GM12878 (cell line): ENCODE results near the gene RBM15. TPM values are rescaled to one million over a fixed set of nuclear protein-coding genes. Genes with fewer than 3 reads are reported as not detected.

Experiments
- ATAC-seq: fragments of 200-7000 bp; cut with Tn5 transposase; 3 replicates; pipeline ENCODE4 v1.9.1; 2020; ENCODE audit warnings: mild to moderate bottlenecking, moderate library complexity
- BruUV-seq: library from RNA; stranded (reverse); fragments of 400-500 nt; replicated peaks from 2 replicates; lab custom pipeline; 2021; lab: Mats Ljungman, UMichigan
- CTCF ChIA-PET: fragments of 300-600 bp; sonication (Branson Sonifier 250); formaldehyde crosslinking; extraction: SDS; loops from one replicate; lab custom pipeline; 2021; ENCODE audit warnings: inconsistent platforms; lab: Yijun Ruan, JAX
- POLR2A ChIA-PET: fragments of 350-600 bp; formaldehyde crosslinking; extraction: SDS; loops from one replicate; lab custom pipeline; 2021; ENCODE audit warnings: inconsistent platforms; lab: Charles Lee
- RAD21 ChIA-PET: fragments of 300-600 bp; sonication (Branson Sonifier 250); formaldehyde crosslinking; loops from one replicate; lab custom pipeline; 2023; ENCODE audit warnings: antibody characterized with exemption; ENCODE audit not compliant: unreplicated experiment; lab: Charles Lee
- SMC1A ChIA-PET: fragments of 300-600 bp; sonication (Branson Sonifier 250); formaldehyde crosslinking; loops from one replicate; lab custom pipeline; 2023; ENCODE audit not compliant: unreplicated experiment, uncharacterized antibody; lab: Charles Lee
- DNase-seq: peaks from one replicate; pipeline ENCODE4 v3.0.0-alpha.2; 2011; ENCODE audit warnings: low read depth, low spot score
- FAIRE-seq: peaks from 3 replicates; lab custom pipeline; 2011; peaks lifted over from hg19 to GRCh38; lab: Jason Lieb, UNC
- H2AFZ ChIP-seq: 2 replicates; pipeline ENCODE4 v1.6.0; 2011; ENCODE audit warnings: low read depth, low read length, control low read depth; ENCODE audit not compliant: control insufficient read depth
- H3K27ac ChIP-seq: 2 replicates; pipeline ENCODE4 v1.5.1; 2011; ENCODE audit warnings: control low read depth; ENCODE audit not compliant: control insufficient read depth, insufficient read depth
- H3K27me3 ChIP-seq, 2 experiments: replicated peaks in 1 of 2; 2 replicates each; pipeline versions ENCODE4 v1.6.0 to v1.6.1; 2011; ENCODE audit warnings: low read length in 1 of 2; ENCODE audit not compliant: control insufficient read depth in 2 of 2, insufficient read depth in 2 of 2
- H3K36me3 ChIP-seq, 2 experiments: 2 replicates each; pipeline ENCODE4 v1.5.1; 2011; ENCODE audit warnings: low read length in 1 of 2; ENCODE audit not compliant: control insufficient read depth in 2 of 2, insufficient read depth in 2 of 2
- H3K4me1 ChIP-seq: 2 replicates; pipeline ENCODE4 v1.6.1; 2011; ENCODE audit warnings: mild to moderate bottlenecking, low read length, moderate library complexity, mixed read lengths; ENCODE audit not compliant: control insufficient read depth, insufficient read depth
- H3K4me2 ChIP-seq: 2 replicates; pipeline ENCODE4 v1.6.0; 2011; ENCODE audit warnings: control low read depth; ENCODE audit not compliant: control insufficient read depth, insufficient read depth
- H3K4me3 ChIP-seq: fragments of 200-600 bp; sonication (generic); 2 replicates; pipeline ENCODE4 v1.5.1; 2016
- H3K79me2 ChIP-seq: 2 replicates; pipeline ENCODE4 v1.6.0; 2011; ENCODE audit warnings: low read length; ENCODE audit not compliant: control insufficient read depth, insufficient read depth
- H3K9ac ChIP-seq: 2 replicates; pipeline ENCODE4 v1.8.0; 2011; ENCODE audit warnings: low read length, control low read depth, mixed read lengths; ENCODE audit not compliant: control insufficient read depth, insufficient read depth
- H3K9me3 ChIP-seq: replicated peaks from 3 replicates; pipeline ENCODE4 v1.5.1; 2011; ENCODE audit warnings: mild to moderate bottlenecking, low read length; ENCODE audit not compliant: control insufficient read depth, insufficient read depth
- H4K20me1 ChIP-seq: 2 replicates; pipeline ENCODE4 v1.6.0; 2011; ENCODE audit not compliant: control insufficient read depth, insufficient read depth
- ASH2L ChIP-seq: fragments of 300-600, 200-600 bp; sonication (generic); IDR thresholded peaks from 2 replicates; pipeline ENCODE4 v1.6.1; 2017; ENCODE audit warnings: low read depth, mild to moderate bottlenecking, borderline replicate concordance
- BHLHE40 ChIP-seq, 2 experiments: fragments of 450-650 bp in 1 of 2; IDR thresholded peaks; 2 replicates each; pipeline ENCODE4 v1.6.1; 2011 to 2017; ENCODE audit warnings: low read depth in 2 of 2, borderline replicate concordance in 1 of 2, improper control_type of control experiment in 1 of 2, low read length in 1 of 2, mild to moderate bottlenecking in 1 of 2
- CBX3 ChIP-seq: fragments of 200-600 bp; sonication (generic); IDR thresholded peaks from 2 replicates; pipeline ENCODE4 v1.6.1; 2016; ENCODE audit warnings: low read depth, borderline replicate concordance
- EED ChIP-seq: sonication (generic); IDR thresholded peaks from 2 replicates; pipeline ENCODE4 v1.6.1; 2016; ENCODE audit warnings: antibody characterized with exemption, low read depth
- EGR1 ChIP-seq, 2 experiments: IDR thresholded peaks; 1 replicate in 1 of 2; 2 replicates in 1 of 2; pipeline ENCODE4 v1.6.1; 2011 to 2012; ENCODE audit warnings: low read depth in 2 of 2, low read length in 2 of 2, borderline replicate concordance in 1 of 2, mild to moderate bottlenecking in 1 of 2, moderate library complexity in 1 of 2
- JUNB ChIP-seq: IDR thresholded peaks from 2 replicates; pipeline ENCODE4 v1.6.1; 2016; ENCODE audit warnings: antibody characterized with exemption, mild to moderate bottlenecking
- NR2C1 ChIP-seq: fragments of 450-650 bp; IDR thresholded peaks from 2 replicates; pipeline ENCODE4 v1.6.1; 2017; ENCODE audit warnings: antibody characterized with exemption, mild to moderate bottlenecking, moderate library complexity
- RAD51 ChIP-seq: fragments of 450-650 bp; IDR thresholded peaks from 2 replicates; pipeline ENCODE4 v1.6.1; 2016; ENCODE audit warnings: moderate library complexity, mild to moderate bottlenecking, inconsistent platforms
- RELA ChIP-seq: fragments of 450-650 bp; IDR thresholded peaks from 2 replicates; pipeline ENCODE4 v1.8.0; 2014; ENCODE audit warnings: borderline replicate concordance; ENCODE audit not compliant: partially characterized antibody
- SMAD1 ChIP-seq: fragments of 450-650 bp; IDR thresholded peaks from 2 replicates; pipeline ENCODE4 v1.6.1; 2018; ENCODE audit warnings: mild to moderate bottlenecking, low read depth; ENCODE audit not compliant: partially characterized antibody
- ZNF207 ChIP-seq: fragments of 450-650 bp; IDR thresholded peaks from 2 replicates; pipeline ENCODE4 v1.6.1; 2014; ENCODE audit warnings: antibody characterized with exemption, mild to moderate bottlenecking, borderline replicate concordance
- ZNF384 ChIP-seq: IDR thresholded peaks from 2 replicates; pipeline ENCODE4 v1.6.1; 2012; ENCODE audit warnings: low read depth, mild to moderate bottlenecking, low read length, improper control_type of control experiment, borderline replicate concordance
- WGBS: methylation state at CpG from one replicate; pipeline ENCODE4 v1.1.6; 2016; ENCODE audit warnings: low lambda C conversion rate; ENCODE audit not compliant: insufficient replicate concordance, insufficient coverage; ENCODE audit errors: missing lambda C conversion rate; 5-methylcytosine and 5-hydroxymethylcytosine counted together
- in situ Hi-C: fragments of 300-500 bp; cut with MboI; formaldehyde crosslinking; loops from 9 replicates; pipeline ENCODE4 v1.14.3; 2018; ENCODE audit warnings: mixed read lengths
- intact Hi-C: fragments of 100-400 bp; cut with micrococcal nuclease; formaldehyde crosslinking; loops from one replicate; pipeline ENCODE4 v1.14.2; 2022; ENCODE audit not compliant: unreplicated experiment
- polyA plus RNA-seq, 11 experiments: library from polyadenylated mRNA; depleted of rRNA in 4 of 11; unstranded in 6 of 11; stranded (reverse) in 5 of 11; fragments of >200 nt; fragmentation: Nextera tagmentation in 4 of 11; fragmentation: Illumina TruSeq in 1 of 11; extraction: Ambion mirVana in 4 of 11; extraction: Trizol in 1 of 11; gene quantifications; 1 replicate in 1 of 11; 2 replicates in 10 of 11; pipeline versions ENCODE4 v1.2.1 to v1.2.3, GENCODE V29; 2011 to 2016; ENCODE audit warnings: inconsistent platforms in 2 of 11, missing spikeins in 2 of 11, low read depth in 1 of 11
- total RNA-seq, 4 experiments: library from RNA; depleted of rRNA in 3 of 4; stranded (reverse); fragments of >200 nt in 3 of 4; fragmentation: Illumina TruSeq in 1 of 4; extraction: Trizol in 1 of 4; gene quantifications; 2 replicates each; pipeline versions ENCODE4 v1.2.1 to v1.2.3, GENCODE V29; 2013 to 2021
- TF ChIP-seq, protein P1 (sequence below): fragments of 450-650 bp; IDR thresholded peaks from 2 replicates; pipeline ENCODE4 v1.6.1; 2016; ENCODE audit warnings: mild to moderate bottlenecking, moderate library complexity, borderline replicate concordance
- TF ChIP-seq, protein P2 (sequence below): IDR thresholded peaks from 2 replicates; pipeline ENCODE4 v1.6.1; 2012; ENCODE audit warnings: low read depth, low read length, improper control_type of control experiment
- TF ChIP-seq, protein P3 (sequence below): fragments of 450-650 bp; IDR thresholded peaks from 2 replicates; pipeline ENCODE4 v1.6.1; 2017; ENCODE audit warnings: low read depth, mild to moderate bottlenecking, moderate library complexity

The RBM15 gene
- total and polyA plus RNA-seq, 10 of the 15 experiments (the other 5 are each of a cell fraction or from before 2014, with no cell fraction given) = 3.1 to 63.2 (median 26.7) TPM

DNA sequence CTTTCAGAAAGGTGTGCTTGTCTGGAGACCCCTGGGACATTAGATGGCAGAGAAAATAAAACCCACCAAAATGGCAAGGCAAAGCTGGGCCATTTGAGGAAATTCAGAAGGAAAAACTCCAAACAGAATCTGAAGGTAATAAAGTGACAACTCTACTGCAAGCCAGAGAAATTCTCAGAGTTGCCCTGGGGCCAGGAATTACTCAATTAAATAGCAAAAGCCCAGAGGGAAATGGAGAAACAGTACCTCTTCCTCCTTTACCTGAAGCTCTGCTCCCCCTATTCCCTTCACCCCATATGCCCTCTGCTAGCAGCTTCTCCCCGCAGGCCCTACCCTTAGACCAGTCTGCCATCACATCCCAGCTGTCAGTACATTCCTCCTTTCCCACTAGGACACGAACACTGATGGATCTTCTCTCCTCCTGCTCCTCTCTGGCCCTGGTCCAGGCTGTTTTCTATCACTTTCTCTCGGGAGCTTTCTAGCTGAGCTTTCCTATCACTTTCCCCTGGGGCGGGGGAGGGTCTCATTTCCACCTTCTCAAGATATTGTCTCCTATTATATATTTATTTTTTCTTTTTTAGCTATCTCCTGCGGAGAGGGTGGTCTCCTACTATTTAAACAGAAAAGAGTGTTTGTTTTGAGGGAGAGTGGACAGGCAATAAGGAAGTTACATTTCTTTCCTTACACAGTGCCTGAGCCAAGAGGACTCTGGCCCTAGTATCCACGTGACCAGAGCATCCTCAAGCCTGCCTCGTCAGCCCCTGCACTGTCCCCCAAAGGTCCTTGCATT is 47.7 kb upstream of the RBM15 start:
- intact Hi-C loops (no loop called here), in situ Hi-C loops (no loop called here)
- no peak overlapping the region for H3K4me2 ChIP-seq
- POLR2A ChIA-PET = interaction anchor here (0.6 to 0.8 kb wide), 2 partner anchors 10 to 77 kb away, joined by 4 read pairs; no protein-coding TSS in a partner anchor
- H3K4me3 ChIP-seq = no peak overlapping the region
- FAIRE-seq (no peak), ATAC-seq (no peak), DNase-seq (no peak)
- H2AFZ ChIP-seq = no peak overlapping the region
- SMC1A ChIA-PET = interaction anchor here (0.7 to 3.7 kb wide), 9 partner anchors 10 to 92 kb away, joined by 3 to 15 read pairs (median 4); no protein-coding TSS in a partner anchor
- no peak overlapping the region for H3K9ac ChIP-seq
- RAD21 ChIA-PET = interaction anchor here (0.9 to 2.2 kb wide), 5 partner anchors 12 to 84 kb away, joined by 3 to 7 read pairs (median 4); no protein-coding TSS in a partner anchor
- 30% methylated on average over 7 of the region's 7 CpGs for WGBS
- no TSS peak for BruUV-seq
- no peaks in the 10 kb centered on the region for H3K27me3 ChIP-seq
- no peak overlapping the region for H3K27ac ChIP-seq
- H3K36me3 ChIP-seq = no peaks in the 10 kb centered on the region
- no peaks in the 10 kb centered on the region for H3K9me3 ChIP-seq
- CTCF ChIA-PET = interaction anchor here (0.6 to 2.8 kb wide), 15 partner anchors 8 to 211 kb away, joined by 3 to 12 read pairs (median 3); no protein-coding TSS in a partner anchor
- no peak for TF ChIP-seq SMAD1
- no peak for TF ChIP-seq EED
- no peak for TF ChIP-seq CBX3
- TF ChIP-seq, protein P1, sequence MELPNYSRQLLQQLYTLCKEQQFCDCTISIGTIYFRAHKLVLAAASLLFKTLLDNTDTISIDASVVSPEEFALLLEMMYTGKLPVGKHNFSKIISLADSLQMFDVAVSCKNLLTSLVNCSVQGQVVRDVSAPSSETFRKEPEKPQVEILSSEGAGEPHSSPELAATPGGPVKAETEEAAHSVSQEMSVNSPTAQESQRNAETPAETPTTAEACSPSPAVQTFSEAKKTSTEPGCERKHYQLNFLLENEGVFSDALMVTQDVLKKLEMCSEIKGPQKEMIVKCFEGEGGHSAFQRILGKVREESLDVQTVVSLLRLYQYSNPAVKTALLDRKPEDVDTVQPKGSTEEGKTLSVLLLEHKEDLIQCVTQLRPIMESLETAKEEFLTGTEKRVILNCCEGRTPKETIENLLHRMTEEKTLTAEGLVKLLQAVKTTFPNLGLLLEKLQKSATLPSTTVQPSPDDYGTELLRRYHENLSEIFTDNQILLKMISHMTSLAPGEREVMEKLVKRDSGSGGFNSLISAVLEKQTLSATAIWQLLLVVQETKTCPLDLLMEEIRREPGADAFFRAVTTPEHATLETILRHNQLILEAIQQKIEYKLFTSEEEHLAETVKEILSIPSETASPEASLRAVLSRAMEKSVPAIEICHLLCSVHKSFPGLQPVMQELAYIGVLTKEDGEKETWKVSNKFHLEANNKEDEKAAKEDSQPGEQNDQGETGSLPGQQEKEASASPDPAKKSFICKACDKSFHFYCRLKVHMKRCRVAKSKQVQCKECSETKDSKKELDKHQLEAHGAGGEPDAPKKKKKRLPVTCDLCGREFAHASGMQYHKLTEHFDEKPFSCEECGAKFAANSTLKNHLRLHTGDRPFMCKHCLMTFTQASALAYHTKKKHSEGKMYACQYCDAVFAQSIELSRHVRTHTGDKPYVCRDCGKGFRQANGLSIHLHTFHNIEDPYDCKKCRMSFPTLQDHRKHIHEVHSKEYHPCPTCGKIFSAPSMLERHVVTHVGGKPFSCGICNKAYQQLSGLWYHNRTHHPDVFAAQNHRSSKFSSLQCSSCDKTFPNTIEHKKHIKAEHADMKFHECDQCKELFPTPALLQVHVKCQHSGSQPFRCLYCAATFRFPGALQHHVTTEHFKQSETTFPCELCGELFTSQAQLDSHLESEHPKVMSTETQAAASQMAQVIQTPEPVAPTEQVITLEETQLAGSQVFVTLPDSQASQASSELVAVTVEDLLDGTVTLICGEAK = no peak
- TF ChIP-seq RAD51 = no peak
- TF ChIP-seq, protein P2, sequence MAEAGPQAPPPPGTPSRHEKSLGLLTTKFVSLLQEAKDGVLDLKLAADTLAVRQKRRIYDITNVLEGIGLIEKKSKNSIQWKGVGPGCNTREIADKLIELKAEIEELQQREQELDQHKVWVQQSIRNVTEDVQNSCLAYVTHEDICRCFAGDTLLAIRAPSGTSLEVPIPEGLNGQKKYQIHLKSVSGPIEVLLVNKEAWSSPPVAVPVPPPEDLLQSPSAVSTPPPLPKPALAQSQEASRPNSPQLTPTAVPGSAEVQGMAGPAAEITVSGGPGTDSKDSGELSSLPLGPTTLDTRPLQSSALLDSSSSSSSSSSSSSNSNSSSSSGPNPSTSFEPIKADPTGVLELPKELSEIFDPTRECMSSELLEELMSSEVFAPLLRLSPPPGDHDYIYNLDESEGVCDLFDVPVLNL = no peak
- TF ChIP-seq ZNF384 = no peak
- TF ChIP-seq, protein P3, sequence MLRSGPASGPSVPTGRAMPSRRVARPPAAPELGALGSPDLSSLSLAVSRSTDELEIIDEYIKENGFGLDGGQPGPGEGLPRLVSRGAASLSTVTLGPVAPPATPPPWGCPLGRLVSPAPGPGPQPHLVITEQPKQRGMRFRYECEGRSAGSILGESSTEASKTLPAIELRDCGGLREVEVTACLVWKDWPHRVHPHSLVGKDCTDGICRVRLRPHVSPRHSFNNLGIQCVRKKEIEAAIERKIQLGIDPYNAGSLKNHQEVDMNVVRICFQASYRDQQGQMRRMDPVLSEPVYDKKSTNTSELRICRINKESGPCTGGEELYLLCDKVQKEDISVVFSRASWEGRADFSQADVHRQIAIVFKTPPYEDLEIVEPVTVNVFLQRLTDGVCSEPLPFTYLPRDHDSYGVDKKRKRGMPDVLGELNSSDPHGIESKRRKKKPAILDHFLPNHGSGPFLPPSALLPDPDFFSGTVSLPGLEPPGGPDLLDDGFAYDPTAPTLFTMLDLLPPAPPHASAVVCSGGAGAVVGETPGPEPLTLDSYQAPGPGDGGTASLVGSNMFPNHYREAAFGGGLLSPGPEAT = no peak
- no peak for TF ChIP-seq BHLHE40 (IDR thresholded peaks at IDR 0.05; ENCODE audit: borderline replicate concordance in 1 of 2, low read depth in 2 of 2, low read length in 1 of 2)
- TF ChIP-seq RELA = no peak
- no peak for TF ChIP-seq EGR1 (IDR thresholded peaks at IDR 0.05; ENCODE audit: borderline replicate concordance in 1 of 2, low read depth in 2 of 2, low read length in 2 of 2)
- no peak for TF ChIP-seq NR2C1
- no peak for TF ChIP-seq ZNF207
- TF ChIP-seq JUNB = no peak
- TF ChIP-seq ASH2L = no peak
- no peaks in the 10 kb centered on the region for H3K79me2 ChIP-seq
- H4K20me1 ChIP-seq = no peaks in the 10 kb centered on the region
- H3K4me1 ChIP-seq = no peaks in the 10 kb centered on the region
